Activated CD4-positive, CD25-positive, alpha-beta regulatory T cell treated with anti-CD3 and anti-CD28 coated beads, Interleukin-2, amount 50 U/mL, for 72 hours (primary cell): ENCODE measurements around the gene OR52B2.
"Not testable (repeated sequence)": the region's sequence is repeated elsewhere in the genome, so short reads cannot be mapped to it uniquely, and the experiment has no call there.

Source experiments
- DNase-seq: peaks from one replicate; pipeline ENCODE4 v3.0.0; 2021

Gene OR52B2

DNA sequence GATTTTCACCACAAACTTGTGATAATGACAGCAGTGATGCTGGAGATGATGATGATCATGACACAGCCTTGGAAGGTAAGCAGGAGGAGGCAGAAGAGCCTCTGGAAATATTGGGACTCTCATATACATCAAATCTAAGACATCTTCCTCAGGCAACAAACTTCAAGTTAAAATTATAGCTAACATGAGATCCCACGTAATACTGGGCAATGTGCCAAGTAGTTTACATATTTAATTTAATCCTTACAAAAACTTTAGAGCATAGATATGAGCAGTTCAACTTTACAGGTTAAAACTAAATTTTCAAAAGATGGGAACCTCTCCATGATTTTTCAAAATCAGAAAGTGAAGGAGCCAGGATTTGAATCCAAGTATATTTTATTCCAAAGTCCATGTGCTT, 19.0 kb downstream of the OR52B2 start:
- DNase-seq = no peak

DNA sequence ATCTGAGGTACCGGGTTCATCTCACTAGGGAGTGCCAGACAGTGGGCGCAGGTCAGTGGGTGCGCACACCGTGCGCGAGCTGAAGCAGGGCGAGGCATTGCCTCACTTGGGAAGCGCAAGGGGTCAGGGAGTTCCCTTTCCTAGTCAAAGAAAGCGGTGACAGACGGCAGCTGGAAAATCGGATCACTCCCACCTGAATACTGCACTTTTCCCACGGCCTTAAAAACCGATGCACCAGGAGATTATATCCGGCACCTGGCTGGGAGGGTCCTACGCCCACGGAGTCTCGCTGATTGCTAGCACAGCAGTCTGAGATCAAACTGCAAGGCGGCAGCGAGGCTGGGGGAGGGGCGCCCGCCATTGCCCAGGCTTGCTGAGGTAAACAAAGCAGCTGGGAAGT, 26.4 kb downstream of the OR52B2 start:
- not testable (repeated sequence) for DNase-seq

DNA sequence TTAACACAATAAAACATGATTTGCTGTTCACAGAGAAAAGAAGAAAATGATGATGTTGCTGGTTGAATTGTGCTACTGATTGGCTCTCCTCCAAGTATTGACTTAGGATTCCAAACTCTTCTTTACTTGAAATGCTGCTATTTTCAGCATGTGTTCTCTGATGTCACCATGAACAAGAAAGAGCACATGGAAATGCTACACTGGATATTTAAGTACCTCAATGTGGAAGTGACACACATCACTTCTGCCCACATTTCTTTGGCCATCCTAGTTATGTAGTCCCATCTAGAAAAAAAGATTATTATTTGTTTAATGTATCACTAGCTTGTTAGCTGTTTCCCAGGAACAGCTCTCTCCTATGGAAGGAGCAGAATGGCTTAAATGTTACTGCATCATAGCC, 27.2 kb downstream of the OR52B2 start:
- no peak for DNase-seq

DNA sequence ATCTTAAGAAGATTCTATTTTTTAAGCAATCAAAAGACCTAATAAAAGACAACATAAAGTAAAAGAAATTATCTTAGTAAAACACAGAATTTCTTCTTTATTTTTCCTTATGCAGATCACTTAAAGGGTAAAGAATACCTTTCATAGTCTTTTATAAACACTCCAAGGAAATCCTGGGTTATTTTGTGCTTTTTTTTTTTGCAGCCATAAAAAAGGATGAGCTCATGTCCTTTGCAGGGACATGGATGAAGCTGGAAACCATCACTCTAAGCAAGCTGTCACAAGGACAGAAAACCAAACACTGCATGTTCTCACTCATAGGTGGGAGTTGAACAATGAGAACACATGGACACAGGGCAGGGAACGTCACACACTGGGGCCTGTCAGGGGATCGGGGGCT, 34.2 kb downstream of the OR52B2 start:
- DNase-seq = not testable (repeated sequence)

DNA sequence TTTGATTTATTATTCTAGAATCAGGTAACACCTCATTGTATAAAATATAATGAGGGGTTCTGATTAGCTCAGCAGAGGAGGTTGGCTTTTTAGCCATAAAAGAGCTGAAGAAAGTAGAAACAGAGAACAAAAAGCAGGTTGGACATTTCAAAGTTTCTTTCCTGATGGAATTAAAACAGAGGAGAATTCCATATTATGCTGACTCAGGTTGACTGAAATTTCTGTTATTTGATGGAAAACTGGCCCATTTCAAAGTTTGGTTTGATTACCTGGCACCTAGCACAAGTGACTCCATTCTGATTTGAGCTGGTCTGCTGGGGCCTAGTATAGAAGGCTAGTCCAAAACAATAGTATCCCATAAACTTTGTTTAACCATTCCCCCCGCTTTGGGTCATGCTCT, 37.7 kb downstream of the OR52B2 start:
- DNase-seq = no peak

DNA sequence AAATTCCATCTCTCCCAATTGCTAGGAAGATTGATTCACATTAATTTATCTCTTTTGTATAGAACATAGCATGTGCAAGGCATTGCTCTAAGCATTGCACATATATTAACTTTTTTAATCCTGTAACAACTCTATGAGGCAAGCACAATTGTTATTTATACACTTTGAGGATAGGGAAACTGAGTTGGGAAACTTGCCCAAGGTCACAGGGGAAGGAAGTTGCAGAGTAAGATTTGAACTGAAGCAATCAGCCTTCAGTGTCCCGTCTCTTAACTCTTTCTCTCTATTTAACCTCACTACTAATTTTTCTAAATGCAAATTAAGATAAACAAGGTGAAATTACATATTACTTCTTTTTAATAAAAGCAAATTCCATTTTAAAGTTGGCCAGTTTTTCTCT, 40.5 kb downstream of the OR52B2 start:
- DNase-seq = no peak

DNA sequence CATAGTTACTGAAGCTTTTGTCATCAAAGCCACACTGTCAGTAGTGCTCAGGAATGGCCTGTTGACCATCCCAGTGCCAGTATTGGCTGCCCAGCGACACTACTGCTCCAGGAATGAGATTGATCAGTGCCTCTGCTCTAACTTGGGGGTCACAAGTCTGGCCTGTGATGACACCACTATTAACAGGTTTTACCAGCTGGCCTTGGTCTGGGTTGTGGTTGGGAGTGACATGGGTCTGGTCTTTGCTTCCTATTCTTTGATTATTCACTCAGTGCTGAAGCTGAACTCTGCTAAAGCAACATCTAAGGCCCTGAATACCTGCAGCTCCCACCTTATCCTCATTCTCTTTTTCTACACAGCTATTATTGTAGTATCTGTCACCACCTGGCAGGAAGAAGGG, 41.1 kb downstream of the OR52B2 start:
- DNase-seq = no peak

DNA sequence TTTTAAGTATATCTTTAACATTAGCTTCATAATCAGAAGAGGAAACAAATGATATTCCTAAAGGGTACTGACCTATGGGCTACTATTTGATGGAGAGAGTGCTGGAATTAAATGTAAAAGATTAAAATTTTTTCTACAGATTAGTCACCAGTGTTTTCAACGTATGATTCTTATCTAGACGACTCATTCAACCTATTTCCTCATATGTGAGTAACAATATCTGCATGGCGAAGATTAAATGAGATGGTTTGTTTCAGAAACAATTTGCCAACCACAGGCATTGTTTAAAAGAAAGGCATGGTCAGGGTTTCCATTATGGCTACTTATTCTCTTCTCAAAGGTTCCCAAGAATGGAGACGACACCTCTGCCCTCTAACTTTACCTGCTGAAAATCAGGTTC, 42.2 kb downstream of the OR52B2 start:
- no peak for DNase-seq

DNA sequence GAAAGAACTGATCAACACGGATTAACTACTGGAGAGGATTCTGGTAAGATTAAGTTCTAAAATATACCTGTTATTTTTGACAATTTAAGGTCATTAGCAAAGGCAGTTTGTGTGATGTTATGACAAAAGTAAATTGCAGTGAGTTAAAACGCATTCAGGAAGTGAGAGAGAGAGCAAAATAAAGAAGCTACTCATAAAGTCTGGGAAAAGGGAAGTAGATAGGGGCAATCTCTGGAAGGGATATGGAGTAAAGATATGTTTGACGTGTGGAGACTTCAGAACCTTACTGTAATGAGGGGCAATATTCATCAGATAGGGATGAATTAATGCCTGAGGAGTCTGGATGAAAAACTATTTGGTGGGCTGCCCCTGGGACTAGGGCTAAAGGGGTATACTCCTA, 45.9 kb downstream of the OR52B2 start:
- DNase-seq = no peak
